ENCODE results near the gene TAF13. TPM values are rescaled to one million over a fixed set of nuclear protein-coding genes. Genes with fewer than 3 reads are reported as not detected.

TAF13 gene
- total RNA-seq, 1 experiment from 2014 or later = 58.8 TPM

DNA sequence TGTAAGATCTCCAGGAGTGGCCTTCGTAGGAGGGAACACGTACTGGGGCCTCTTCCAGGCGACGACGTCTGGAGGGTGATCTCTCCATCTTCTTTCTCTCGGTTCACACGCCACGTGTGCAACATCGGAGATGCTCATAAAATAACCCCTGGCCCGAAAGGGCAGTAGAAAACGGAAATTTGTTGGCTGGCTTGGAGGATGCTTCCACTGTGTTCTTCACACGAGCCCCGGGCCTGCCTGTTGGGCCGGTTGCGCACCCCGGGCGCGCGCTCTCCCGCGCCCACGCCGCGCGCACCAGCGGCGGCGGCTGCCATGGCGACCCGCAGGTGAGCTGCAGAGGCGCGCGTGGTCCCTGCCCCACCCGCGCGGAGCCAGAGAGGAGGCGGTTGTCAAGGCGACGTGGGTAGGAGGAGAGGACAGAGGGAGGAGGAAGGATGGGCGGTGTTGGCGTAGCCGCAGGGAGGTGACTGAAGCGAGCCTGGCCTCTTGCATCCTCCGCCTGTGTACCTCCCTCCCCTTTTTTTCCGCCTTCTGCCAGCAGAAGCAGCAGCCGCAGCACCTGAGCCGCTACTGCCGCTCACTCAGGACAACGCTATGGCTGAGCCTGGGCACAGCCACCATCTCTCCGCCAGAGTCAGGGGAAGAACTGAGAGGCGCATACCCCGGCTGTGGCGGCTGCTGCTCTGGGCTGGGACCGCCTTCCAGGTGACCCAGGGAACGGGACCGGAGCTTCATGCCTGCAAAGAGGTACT, 38.0 kb upstream of the TAF13 start, which contains the start of gene ELAPOR1:
TSS of gene ELAPOR1 (plus strand) at position 526 of the 752 bp plus-strand sequence. CDS start at position 595, 69 bp downstream.
- Histone ChIP-seq H3K27me3 (replicated peaks; ENCODE audit: insufficient read depth, low read depth, low read length, poor library complexity) (peaks cover 37% of the 10 kb centered on the region), H3K27ac (ENCODE audit: low read depth, low read length, poor library complexity, severe bottlenecking) (no peak within 1 kb of the TSS), H3K4me3 (ENCODE audit: low read depth, low read length, poor library complexity, severe bottlenecking) (peak within 1 kb of the TSS; percentile 35), H3K4me1 (ENCODE audit: insufficient read depth, low read length, poor library complexity, severe bottlenecking) (peaks cover 19% of the 10 kb centered on the region), H3K36me3 (ENCODE audit: insufficient read depth, low read length, poor library complexity, severe bottlenecking) (no peaks in the 10 kb centered on the region), H3K9me3 (ENCODE audit: low read depth, low read length, poor library complexity, severe bottlenecking) (no peaks in the 10 kb centered on the region)
- intact Hi-C loops (cut with micrococcal nuclease; ENCODE audit: unreplicated experiment) = loop anchor here (5.0 kb wide), 1 partner anchor 286 kb away; no protein-coding TSS in a partner anchor
- no peak for DNase-seq (ENCODE audit: low spot score)
- no TSS peak for BruUV-seq (replicated peaks)
- peak; percentile 74 for TF ChIP-seq EZH2 (IDR thresholded peaks at IDR 0.05; ENCODE audit: borderline replicate concordance, low read depth, low read length, poor library complexity, severe bottlenecking)
- no peak for TF ChIP-seq CTCF (conservative IDR thresholded peaks at IDR 0.05; ENCODE audit: low read depth, low read length)
- ChIA-PET CTCF (no interaction called here), POLR2A (ENCODE audit: low non-redundant PET) (no interaction called here)

DNA sequence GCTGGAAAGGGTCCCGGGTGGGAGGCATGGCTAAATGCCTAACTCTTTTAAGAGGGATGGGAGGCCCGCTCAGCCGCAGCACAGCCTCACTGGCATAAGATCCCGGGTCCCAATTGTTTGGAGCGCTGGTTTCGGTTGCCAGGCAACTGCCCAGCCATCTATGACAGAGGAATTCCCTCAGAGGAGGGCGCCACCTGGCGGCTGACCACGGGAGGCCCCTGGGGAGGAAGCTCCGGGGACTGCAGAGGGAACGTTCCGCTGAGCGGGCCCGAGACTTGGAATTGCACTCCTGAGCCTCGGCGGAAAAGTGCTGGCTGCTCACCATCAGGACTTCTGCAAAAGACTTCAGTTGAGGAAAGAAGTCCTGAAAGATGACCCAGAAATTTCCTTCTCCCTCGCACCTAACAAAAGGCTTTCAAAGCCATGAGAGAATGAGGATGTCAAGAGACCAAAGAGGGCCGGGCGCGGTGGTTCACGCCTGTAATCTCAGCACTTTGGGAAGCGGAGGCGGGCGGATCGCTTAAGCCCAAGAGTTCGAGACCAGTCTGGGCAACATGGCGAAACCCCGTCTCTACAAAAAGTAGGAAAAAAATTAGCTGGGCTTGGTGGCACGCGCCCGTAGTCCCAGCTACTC, 37.0 kb upstream of the TAF13 start:
- no TSS peak for BruUV-seq (replicated peaks)
- POLR2A ChIA-PET (ENCODE audit: low non-redundant PET) = interaction anchor here (0.6 kb wide), 1 partner anchor 688 kb away, joined by 4 read pairs; no protein-coding TSS in a partner anchor
- CTCF ChIA-PET = interaction anchor here (0.6 to 0.7 kb wide), 6 partner anchors 9 to 101 kb away, joined by 3 to 12 read pairs (median 4); partner anchors contain the start of gene SARS1
- no peaks in the 10 kb centered on the region for H3K9me3 ChIP-seq (ENCODE audit: low read depth, low read length, poor library complexity, severe bottlenecking)
- peaks cover 19% of the 10 kb centered on the region for H3K4me1 ChIP-seq (ENCODE audit: insufficient read depth, low read length, poor library complexity, severe bottlenecking)
- peaks cover 37% of the 10 kb centered on the region for H3K27me3 ChIP-seq (replicated peaks; ENCODE audit: insufficient read depth, low read depth, low read length, poor library complexity)
- H3K4me3 ChIP-seq (ENCODE audit: low read depth, low read length, poor library complexity, severe bottlenecking) = peak overlapping the region; percentile 35
- intact Hi-C loops (cut with micrococcal nuclease; ENCODE audit: unreplicated experiment) = loop anchor here (5.0 kb wide), 1 partner anchor 285 kb away; no protein-coding TSS in a partner anchor
- no peaks in the 10 kb centered on the region for H3K36me3 ChIP-seq (ENCODE audit: insufficient read depth, low read length, poor library complexity, severe bottlenecking)
- H3K27ac ChIP-seq (ENCODE audit: low read depth, low read length, poor library complexity, severe bottlenecking) = no peak overlapping the region
- TF ChIP-seq EZH2 (IDR thresholded peaks at IDR 0.05; ENCODE audit: borderline replicate concordance, low read depth, low read length, poor library complexity, severe bottlenecking) = peak; percentile 18
- peak; percentile 99 for TF ChIP-seq CTCF (conservative IDR thresholded peaks at IDR 0.05; ENCODE audit: low read depth, low read length)
- peak; percentile 97 for DNase-seq (ENCODE audit: low spot score)

GRCh38 chr1:109112056-109112651, 36.4 kb upstream of the TAF13 start:
- Histone ChIP-seq H3K27ac (ENCODE audit: low read depth, low read length, poor library complexity, severe bottlenecking) (no peak overlapping the region), H3K4me3 (ENCODE audit: low read depth, low read length, poor library complexity, severe bottlenecking) (peak overlapping the region; percentile 35), H3K27me3 (replicated peaks; ENCODE audit: insufficient read depth, low read depth, low read length, poor library complexity) (peaks cover 37% of the 10 kb centered on the region), H3K4me1 (ENCODE audit: insufficient read depth, low read length, poor library complexity, severe bottlenecking) (peaks cover 19% of the 10 kb centered on the region), H3K36me3 (ENCODE audit: insufficient read depth, low read length, poor library complexity, severe bottlenecking) (no peaks in the 10 kb centered on the region), H3K9me3 (ENCODE audit: low read depth, low read length, poor library complexity, severe bottlenecking) (no peaks in the 10 kb centered on the region)
- TF ChIP-seq CTCF (conservative IDR thresholded peaks at IDR 0.05; ENCODE audit: low read depth, low read length) = 0 out of 2 replicates have a peak, but pooled peaks have one; percentile 10
- no peak for TF ChIP-seq EZH2 (IDR thresholded peaks at IDR 0.05; ENCODE audit: borderline replicate concordance, low read depth, low read length, poor library complexity, severe bottlenecking)
- DNase-seq (ENCODE audit: low spot score) = peak; percentile 45
- ChIA-PET POLR2A (ENCODE audit: low non-redundant PET) (no interaction called here), CTCF (no interaction called here)
- no TSS peak for BruUV-seq (replicated peaks)
- intact Hi-C loops (cut with micrococcal nuclease; ENCODE audit: unreplicated experiment) = loop anchor here (5.0 kb wide), 1 partner anchor 285 kb away; no protein-coding TSS in a partner anchor
